GM21423 (cell line): ENCODE data around the gene AHRR.

ENCODE experiments used
- ATAC-seq: cut with Tn5 transposase; IDR thresholded peaks from one replicate; pipeline ENCODE4 v1.9.1; 2021; ENCODE audit warnings: mild to moderate bottlenecking, moderate library complexity; ENCODE audit not compliant: unreplicated experiment

AHRR gene

DNA sequence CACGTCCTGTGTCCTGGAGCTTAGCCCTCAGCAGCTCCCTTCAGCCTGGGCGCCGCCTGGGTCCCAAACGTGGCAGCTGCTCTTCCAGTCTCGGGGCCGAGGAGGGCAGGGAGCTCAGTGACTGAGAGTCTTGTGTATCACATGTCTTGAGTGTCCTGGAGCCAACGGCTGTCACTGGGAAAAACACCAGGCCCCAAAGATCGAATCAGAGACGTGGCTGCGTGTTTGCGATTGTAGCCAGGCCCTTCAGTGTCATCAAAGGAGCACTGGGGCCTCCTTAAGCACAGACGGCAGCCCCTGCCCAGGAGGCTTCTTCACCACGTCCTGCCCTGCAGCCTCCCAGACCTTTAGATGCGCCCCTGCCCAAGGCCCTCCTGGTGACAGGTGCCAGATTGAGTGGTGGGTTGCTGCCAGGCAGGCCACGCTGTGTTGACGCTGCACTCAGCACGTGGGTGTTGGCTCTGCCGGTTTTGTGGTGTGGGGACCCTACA, 115.8 kb downstream of the AHRR start:
- no peak for ATAC-seq

GRCh38 chr5:438481-438981, 117.0 kb downstream of the AHRR start:
- no peak for ATAC-seq

DNA sequence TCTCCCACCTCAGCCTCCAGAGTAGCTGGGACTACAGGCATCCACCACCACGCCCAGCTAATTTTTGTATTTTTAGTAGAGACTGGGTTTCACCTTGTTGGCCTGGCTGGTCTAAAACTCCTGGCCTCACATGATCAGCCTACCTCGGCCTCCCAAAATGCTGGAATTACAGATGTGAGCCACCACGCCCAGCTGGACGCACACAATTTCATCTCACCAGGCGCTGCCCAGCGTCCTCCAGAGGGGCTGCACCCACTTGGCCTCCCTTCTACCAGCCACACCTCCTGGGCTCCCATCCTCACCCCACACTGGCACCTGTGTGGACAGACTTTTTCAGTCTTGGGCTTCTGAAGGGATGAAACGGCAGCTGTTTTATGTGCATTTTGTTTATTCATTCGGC, 117.7 kb downstream of the AHRR start:
- no peak for ATAC-seq

DNA sequence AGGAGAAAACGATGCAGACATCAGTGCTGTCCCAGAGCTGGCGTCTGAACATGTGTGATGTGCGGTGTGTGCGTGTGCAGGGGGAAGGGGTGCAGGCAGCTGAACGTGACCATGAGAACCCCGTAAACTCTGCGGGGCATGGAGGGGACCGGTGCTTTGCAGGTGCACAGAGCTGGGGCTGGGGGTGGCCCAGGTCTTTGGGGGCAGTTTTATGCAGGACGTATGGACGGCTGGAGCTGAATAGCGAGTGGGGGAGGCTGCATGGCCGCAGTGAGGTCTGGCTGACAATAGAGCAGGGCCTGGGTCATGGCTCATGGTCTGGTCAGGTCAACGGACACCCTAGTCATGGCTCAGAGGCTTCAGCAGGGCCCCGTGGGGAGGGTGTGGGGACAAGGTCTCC, 118.1 kb downstream of the AHRR start:
- no peak for ATAC-seq

DNA sequence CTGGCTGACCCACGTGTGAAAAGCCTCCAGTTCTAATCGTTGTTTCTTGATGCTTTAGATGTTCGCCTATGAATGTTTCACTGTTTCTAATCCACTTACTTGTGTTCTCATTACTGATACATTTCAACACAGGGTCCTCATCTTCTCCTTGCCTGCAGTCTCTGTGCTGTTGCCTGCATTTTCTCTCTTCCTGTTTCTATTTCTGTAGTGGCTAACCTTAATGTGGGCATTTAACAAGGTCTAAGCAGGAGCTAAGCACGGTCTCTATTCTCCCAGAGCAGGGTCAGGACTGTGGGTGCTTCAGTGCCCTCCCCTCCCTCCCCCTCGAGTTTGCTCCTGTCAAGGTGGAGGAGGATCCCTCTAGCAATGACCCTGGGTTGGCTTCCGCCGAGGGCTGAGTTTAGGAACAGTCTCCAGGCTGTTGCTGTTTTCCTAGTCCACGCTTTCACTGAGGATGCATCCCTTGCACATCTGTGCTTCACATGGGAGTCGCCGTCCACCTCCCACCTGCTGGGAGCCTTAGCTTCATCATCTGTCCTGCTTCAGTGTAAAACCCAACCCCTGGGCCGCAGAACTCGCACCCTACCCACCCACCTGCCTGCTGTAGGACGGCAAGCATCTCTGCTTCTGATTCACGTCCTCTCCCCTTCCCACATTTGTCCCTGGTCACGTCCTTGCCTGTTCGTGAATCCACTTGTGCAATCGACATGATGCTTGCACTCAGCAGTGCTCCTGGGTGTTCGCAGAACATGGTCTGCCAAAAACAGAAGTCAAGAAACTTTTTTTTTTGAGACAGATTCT, 119.1 kb downstream of the AHRR start:
- no peak for ATAC-seq

- ATAC-seq: no peak
These were observed 120.5 kb downstream of the AHRR start for GRCh38 chr5:441996-442334.

GRCh38 chr5:442335-443238, 121.1 kb downstream of the AHRR start, which contains the start of gene EXOC3:
Gene EXOC3, plus strand, starts transcription at chr5:443176. Its CDS starts 3,030 bp downstream, at chr5:446206.
- peak; percentile 85 for ATAC-seq

DNA sequence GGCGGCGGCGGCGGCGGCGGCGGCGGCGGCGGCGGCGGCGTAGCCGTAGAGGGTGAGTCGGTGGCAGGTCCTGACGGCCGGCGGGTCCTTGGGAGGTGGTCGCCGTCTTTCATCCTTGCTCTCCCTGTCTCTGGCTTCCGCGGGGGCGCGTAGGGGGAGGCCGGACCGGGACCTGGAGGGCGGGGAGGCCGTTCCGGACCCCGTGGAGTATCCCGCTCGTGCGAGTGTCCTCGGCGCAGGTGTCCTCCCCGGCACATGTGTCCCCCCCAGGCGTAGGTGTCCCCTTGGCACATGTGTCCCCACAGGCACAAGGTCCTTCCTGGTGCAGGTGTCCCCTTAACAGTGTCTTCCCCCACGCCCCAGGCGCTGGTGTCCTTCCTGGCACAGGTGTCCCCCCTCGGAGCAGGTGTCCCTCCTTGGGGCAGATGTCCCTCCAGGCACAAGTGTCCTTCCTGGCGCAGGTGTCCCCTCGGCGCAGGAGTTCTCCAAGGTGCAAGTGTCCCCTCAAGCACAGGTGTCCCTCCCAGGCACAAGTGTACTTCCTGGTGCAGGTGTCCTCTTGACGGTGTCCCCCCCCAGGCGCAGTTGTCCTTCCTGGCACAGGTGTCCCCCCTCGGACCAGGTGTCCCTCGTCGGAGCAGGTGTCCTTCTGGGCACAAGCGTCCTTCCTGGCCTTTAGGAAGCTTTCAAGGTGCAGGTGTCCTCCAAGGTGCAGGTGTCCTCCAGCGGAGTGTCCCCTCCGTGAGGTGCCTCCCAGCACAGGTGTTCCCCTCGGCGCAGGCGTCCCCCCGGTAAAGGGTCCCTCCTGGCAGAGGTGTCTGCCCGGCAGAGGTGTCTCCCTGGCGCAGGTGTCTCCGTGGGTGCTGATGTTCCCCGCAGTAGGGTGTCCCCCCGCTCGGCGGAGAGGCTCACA, 122.0 kb downstream of the AHRR start:
- no peak for ATAC-seq

DNA sequence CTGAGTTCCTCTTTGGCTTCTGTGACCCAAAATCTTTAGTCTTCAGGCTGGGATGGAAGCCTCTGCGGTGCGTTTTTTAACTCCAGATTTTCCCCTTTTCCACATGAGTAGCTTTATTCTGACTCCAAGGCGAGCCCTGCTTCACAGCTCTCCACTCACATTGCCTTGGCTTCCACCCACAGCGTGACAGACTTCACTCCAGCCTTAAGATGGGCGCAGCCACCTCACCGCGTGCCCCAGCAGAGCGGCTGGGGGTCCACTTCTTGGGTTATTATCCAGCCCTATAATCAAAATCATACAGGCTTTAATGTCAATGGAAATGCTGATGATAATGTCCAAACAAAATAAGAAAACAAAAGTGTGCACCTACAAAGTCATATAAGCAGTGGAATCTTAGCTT, 122.7 kb downstream of the AHRR start:
- no peak for ATAC-seq

- ATAC-seq: no peak
These were observed 124.1 kb downstream of the AHRR start for GRCh38 chr5:445591-445990.

DNA sequence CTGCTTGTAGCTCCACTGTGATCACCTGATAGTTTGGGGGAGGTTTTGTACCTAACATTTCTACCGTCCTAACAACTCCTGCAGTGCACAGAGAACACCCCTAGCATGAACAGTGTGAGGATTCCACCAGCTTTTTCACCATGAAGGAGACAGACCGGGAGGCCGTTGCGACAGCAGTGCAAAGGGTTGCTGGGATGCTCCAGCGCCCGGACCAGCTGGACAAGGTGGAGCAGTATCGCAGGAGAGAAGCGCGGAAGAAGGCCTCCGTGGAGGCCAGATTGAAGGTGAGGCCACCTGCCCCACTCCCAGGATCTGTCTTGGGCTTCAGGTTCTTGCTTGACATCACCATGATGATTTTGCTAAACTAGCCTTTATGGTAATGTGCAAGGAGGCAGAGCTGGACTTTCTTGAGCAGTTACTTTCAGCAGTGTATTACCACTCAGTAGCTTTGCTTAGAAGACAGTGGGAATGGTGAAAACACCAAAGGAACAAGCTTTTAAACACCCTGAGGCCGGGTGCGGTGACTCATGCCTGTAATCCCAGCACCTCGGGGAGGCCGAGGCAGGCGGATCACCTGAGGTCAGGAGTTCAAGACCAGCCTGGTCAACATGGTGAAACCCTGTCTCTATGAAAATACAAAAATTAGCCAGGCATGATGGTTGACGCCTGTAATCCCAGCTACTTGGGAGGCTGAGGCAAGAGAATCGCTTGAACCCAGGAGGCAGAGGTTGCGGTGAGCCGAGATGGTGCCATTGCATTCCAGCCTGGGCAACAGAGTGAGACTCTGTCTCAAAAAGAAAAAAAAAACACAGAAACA, 124.8 kb downstream of the AHRR start:
- ATAC-seq: no peak

GRCh38 chr5:446883-447263, 125.4 kb downstream of the AHRR start:
- no peak for ATAC-seq

GRCh38 chr5:447501-447900, 126.0 kb downstream of the AHRR start:
- no peak for ATAC-seq

DNA sequence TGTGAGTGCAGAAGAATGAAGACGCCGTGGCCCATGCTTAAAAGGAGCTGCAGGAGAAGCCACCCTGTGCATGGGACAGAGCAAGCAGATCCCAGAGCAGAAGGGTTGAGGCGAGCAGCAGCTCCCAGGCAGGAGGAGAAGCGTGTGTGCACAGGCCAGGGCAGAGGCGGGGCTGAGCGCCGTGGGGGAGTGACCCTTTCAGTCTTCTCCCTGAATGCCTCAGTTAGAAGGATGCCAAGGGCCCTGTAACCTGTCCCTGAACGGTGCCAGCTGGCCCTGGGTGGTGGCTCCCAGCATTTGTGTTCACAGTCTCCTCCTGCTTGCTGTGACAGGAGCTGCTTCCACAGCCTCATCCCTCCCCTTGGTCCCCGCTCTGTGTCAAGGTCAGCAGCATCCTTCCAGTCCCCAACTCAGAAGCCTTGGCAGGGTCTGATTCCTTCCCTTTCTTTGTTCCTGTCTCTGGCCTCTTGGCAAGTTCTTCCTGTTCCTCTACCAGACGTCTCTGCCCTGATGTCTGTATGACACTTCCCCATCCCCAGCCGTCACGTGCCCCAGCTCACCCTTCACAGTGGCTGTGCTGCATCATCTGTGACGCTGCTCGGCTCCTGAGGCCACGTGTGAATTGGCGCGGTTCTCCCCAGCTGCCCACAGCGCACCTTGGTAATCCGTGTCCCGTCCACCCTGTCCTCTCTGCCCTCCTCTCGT, 126.7 kb downstream of the AHRR start:
- ATAC-seq: no peak

GRCh38 chr5:448766-449090, 127.2 kb downstream of the AHRR start:
- no peak for ATAC-seq

DNA sequence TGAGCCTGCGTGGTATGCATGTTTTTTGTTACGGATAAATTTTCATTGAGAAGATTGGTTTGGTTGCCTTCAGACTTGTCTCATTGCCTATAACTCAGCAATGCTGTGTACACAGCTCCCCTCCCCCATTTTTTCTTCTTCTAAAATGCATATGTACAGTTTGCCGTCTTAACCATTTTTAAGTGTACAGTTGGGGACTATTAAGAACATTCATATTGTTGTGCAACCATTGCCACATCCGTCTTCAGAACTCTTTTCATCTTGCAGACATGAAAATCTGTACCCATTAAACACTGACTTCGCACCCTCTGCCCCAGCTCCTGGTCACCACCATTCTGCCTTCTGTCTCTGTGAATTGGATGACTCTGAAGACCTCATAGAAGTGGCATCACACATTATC, 127.6 kb downstream of the AHRR start:
- no peak for ATAC-seq

DNA sequence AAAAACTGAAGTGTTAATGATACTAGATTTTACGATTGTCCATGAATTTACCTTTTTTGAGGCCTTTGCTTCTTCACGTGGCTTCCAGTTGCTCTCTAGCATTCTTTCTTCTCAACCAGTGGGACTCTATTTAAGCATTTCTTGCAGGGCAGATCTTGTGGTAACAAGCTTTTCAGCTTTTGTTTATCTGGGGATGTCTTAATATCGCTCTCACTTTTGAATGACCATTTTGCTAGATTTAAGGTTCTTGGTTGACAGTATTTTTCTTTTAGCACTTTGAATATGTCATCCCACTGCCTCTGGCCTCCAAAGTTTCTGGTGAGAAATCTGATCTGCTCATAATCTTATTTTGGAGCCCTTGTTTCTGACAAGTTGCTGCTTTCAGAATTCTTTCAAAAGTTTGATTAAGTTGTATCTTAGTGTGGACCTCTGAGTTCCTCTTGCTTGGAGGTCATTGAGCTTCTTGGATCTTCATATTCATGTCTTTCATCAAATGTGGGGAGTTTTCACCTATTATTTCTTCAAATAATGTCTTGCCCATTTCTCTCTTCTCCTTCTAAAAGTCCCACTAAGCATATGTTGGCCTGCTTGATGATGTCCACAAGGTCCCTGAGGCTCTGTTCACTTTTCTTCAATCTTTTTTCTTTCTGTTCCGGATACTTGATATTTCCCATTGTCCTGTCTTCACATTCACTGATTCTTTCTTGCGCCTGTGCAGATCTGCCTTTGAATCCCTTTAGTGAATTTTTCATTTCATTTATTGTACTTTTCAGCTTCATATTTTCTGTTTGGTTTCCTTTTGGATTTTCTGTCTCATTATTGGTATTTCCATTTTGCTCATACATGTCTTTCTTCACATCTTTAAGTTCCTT, 130.3 kb downstream of the AHRR start:
- ATAC-seq: no peak

GRCh38 chr5:452978-453710, 131.6 kb downstream of the AHRR start:
- ATAC-seq: no peak
